ENCODE data around the gene DGLUCY.
"Not testable (repeated sequence)": the region's sequence is repeated elsewhere in the genome, so short reads cannot be mapped to it uniquely, and the experiment has no call there.

The DGLUCY gene

DNA sequence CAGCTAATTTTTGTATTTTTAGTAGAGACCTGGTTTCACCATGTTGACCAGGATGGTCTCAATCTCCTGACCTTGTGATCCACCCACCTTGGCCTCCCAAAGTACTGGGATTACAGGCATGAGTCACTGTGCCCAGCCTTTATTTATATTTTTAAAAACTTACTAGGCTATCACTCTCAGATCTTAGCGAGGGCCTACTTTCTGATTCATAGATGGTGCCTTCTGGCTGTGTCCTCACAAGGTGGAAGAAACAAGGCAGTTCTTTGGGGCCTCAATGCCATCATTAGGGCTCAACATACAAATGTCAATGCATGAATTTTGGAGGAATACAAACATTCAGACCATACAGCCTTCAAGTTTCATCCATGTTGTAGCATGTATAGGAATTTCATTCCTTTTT, 2.4 kb upstream of the DGLUCY start:
- DNase-seq, result no peak

DNA sequence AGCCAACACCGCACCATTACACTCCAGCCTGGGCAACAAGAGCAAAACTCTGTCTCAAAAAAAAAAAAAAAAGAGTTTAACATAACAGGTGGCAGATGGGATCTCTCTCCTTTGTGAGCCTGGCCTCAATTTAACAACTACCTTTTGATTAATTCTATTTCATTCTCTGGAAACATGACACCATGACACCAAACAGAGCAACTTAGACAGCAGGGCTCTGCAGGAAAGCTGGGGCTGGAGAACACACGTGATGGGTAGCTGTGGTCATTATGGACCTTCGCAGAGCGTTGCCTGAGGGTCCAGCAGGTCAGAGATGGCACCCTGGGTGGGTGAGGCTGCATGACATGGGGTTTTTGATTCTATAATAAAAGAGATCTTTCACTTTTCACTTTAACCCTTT, 1.7 kb upstream of the DGLUCY start:
- DNase-seq, result no peak

DNA sequence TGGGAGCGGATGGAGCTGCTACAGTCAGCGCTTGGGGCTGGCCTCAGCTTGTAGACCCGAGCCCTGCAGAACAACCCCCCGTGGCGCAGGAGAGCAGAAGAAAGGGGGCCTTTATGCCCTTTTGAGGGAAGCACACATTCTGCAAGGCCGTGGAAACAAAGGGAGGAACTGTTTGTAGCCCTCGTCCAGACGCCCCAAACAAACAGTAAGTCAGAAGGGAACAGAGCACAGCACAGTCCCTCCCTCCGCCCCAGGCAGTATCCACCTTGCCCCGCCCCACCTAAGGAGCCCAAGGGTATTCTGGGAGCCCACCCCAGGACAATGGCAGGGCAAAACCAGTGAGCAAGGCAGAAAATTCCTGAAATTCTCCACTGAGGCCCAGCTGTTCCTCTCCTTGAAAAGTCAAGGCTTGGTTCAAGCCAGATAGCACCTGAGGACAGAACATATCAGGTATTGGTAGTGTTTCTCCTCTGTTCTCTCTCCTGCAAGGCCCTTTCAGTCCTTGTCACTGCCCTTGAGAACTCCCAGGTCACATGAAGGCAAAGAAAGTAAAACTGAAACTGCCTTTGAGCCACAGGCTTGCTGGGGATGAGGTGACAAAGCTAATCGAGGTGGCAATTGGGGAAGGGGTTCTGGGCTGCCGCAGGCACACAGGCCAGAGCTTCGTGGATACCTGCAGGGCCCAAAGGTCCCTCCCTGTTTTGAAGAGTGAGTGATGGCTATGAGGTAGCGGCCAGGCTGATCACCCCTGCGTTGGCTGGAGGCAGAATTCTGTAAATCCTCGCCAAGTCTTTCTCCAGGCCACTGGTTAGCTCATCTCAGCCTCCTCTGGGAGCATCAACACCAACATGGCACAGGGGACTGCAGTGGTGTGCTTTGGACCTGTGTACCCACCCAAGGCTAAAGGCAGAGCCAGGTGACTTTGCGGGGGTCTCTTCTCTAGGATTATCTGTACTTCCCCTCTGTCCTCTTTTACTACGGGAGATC, 499 bp downstream of the DGLUCY start:
- peak; percentile 73 for DNase-seq

GRCh38 chr14:91115986-91116770, 2.3 kb downstream of the DGLUCY start:
- DNase-seq, result no peak

GRCh38 chr14:91116913-91117588, 3.2 kb downstream of the DGLUCY start:
- no peak for DNase-seq

DNA sequence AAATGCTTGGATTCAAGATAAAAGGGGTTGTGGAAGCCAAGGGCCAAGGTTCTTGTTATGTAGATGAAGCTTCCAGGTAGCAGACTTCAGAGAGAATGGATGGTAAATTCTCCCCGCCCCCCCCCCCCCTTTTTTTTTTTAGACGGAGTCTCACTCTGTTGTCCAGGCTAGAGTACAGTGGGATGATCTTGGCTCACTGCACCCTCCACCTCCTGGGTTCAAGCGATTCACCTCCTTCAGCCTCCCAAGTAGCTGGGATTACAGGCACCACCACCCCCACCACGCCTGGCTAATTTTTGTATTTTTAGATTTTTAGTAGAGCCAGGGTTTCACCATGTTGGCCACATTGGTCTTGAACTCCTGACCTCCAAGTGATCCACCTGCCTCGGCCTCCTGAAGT, 4.1 kb downstream of the DGLUCY start:
- DNase-seq, result no peak

DNA sequence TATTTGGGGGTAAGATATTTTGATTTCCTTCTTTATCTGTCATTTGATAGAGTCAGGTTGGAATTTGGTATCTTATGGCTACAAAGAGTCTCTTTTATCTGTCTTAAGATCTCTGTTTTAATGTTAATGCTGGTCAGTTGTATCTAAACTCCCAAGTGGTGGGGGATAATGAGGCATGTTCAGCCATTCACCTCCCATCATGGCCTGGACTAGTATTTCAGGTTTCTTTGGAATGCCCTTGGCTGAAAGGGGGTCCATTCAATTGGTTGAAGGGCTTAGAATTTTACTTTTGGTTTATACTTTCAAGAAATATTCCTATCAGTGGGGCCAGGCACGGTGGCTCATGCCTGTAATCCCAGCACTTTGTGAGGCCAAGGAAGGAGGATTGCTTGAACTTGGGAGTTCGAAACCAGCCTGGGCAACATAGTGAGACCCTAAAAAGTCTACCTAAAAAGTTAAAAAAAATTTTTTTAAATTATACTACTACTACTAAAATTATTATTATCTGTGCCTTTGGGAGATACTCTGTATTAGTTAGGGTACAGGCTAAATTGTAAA, 4.7 kb downstream of the DGLUCY start:
- no peak for DNase-seq

- DNase-seq, result no peak
Observed at GRCh38 chr14:91119556-91120311, 5.9 kb downstream of the DGLUCY start.

DNA sequence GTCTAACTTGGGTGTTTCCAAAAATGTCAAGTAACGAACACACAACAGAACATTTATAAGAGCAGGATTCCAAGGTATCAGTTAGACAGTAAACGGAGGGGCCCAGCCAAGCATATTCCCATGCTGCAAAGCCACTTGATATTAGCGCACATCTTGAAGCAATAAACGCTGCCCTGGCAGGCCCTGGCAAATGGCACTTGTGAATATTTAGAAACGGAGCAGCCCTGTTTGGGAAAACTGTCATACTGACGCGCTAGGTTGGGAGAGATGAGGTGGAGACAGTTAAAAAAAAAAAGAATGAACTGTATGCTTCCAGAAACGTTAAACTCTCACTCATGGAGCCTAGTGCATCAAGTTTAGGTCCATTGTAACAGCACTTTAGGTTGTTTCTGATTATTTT, 9.3 kb downstream of the DGLUCY start:
- DNase-seq, result no peak

- not testable (repeated sequence) for DNase-seq
Observed at GRCh38 chr14:91124406-91125270, 10.8 kb downstream of the DGLUCY start.

DNA sequence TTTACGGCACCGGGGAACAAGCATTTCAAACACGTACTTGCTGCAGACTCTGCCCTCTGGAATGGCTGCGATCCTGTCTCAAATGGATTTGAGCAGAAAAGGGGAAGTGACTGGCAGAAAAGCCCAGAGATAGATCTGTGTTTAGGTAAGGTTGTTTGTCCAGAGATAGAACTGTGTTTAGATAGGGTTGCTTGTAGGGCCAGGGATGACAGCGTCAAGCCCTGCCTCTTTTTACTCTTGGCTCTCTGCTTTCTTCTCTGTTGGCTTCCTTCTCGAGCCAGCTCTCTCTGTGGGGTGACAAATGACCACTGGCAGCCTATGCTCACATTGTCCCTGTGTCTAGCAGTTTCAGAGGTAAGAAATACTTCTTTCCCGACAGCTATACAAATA, 11.4 kb downstream of the DGLUCY start:
- DNase-seq, result no peak

GRCh38 chr14:91125801-91126200, 11.9 kb downstream of the DGLUCY start:
- DNase-seq, result no peak

- DNase-seq, result no peak
Observed at GRCh38 chr14:91126761-91127160, 12.9 kb downstream of the DGLUCY start.

DNA sequence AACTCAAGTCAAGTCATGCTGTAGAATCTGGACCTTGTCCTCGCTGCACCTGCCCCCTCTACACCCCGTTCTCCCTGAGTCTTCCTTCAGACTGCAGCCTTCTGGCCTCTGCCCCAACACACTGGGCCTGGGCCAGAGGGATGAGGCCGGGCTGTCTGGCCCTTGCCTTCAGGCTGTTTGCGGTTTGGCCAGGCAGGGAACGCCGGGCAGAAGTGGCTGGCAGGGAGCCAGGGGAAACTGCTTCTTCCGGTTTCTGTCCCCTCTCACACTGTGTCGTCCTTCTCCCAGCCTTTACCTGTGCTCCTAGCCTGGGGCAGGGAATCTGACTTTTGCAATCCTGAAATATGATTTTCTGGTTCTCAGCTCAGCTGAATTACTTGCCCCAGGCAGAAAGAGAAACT, 13.5 kb downstream of the DGLUCY start:
- DNase-seq, result no peak

DNA sequence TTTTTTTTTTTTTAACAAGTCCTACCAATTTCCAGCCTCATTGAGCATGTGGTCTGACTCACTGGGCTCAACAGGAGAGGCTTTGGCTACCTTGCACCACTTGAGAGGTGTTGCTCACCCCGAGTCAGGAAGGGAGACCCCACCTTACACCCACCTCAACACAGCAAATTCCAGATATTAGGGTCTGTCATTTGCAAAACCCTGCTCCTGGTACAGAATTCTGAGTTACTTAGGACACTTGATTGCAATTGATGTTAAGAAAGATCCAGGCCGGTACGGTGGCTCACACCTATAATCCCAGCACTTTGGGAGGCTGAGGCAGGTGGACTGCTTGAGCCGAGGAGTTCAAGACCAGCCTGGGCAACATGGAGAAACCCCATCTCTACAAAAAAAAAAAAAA, 14.1 kb downstream of the DGLUCY start:
- DNase-seq, result no peak

DNA sequence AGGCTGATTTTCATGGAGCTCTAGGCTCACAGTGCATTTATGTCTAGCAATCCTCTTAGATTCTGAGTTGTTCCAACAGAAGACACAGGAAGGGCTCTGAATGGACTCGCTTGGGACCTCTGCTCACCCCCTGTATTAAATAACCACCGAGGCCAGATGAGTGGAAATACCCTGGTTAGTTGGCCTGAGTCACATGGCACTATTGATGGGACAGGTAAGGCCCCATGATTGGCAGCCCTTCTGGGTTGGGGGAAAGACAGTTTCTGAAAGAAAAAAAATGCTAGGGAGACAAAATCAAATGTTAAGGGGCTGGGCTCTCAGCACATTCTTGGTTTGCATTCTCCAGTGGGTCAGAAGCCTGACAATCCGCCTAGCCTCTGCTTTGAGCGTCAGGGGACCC, 14.8 kb downstream of the DGLUCY start:
- DNase-seq, result no peak

DNA sequence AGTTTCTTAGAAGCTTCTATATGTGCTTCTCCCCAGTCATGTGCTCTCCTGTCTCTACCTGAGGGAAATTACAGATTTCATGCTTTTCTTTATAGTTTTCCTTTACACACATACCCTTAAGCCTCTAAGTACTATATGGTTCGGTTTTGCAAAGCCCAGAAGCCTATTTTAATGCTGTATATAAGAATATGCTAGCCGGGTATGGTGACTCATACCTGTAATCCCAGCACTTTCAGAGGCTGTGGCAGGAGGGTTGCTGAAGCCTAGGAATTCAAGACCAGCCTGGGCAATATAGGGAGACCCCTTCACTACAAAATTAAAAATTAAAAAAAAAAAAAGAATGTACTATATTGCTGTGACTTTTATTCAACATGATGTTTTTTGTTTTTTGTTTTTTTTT, 15.4 kb downstream of the DGLUCY start:
- no peak for DNase-seq

DNA sequence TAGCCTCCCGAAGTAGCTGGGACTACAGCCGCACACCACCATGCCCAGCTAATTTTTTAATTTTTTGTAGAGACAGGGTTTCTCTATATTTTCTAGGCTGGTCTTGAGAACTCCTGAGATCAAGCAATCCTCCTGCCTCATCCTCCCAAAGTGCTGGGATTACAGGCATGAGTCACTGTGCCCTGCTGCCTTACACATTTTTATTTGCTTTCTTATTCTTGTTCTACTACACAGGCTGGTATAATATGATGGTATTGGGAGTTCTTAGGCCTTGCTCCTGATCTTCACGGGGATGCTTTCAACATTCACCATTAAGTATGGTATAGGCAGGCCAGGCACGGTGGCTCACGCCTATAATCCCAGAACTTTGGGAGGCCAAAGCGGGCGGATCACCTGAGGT, 21.2 kb downstream of the DGLUCY start:
- no peak for DNase-seq

GRCh38 chr14:91138511-91139359, 24.9 kb downstream of the DGLUCY start:
- no peak for DNase-seq

- DNase-seq, result no peak
Observed at GRCh38 chr14:91139776-91140175, 25.9 kb downstream of the DGLUCY start.
